Fibroblast of lung (primary cell): ENCODE measurements around the gene FSTL1.

Experiments
- CTCF ChIP-seq, 2 donors: IDR thresholded peaks in 1 of 2; conservative IDR thresholded peaks in 1 of 2; 1 replicate in 1 of 2; 2 replicates in 1 of 2; pipeline ENCODE4 v1.5.1; 2011 to 2012; ENCODE audit warnings: low read length in 2 of 2, control low read depth in 1 of 2, inconsistent platforms in 1 of 2, low read depth in 1 of 2, mild to moderate bottlenecking in 1 of 2
- EZH2 ChIP-seq: IDR thresholded peaks from 2 replicates; pipeline ENCODE4 v1.5.1; 2012; ENCODE audit warnings: low read length, control low read depth, mild to moderate bottlenecking; ENCODE audit errors: missing control alignments

GRCh38 chr3:120423432-120423831 is 27.4 kb downstream of the FSTL1 start:
- TF ChIP-seq EZH2 (no peak), CTCF (conservative IDR thresholded peaks at IDR 0.05 in 1 of 2, IDR thresholded peaks at IDR 0.05 in 1 of 2; ENCODE audit: low read depth in 1 of 2, low read length in 2 of 2) (no peak)
